ENCODE results near the gene YBEY. TPM values are rescaled to one million over a fixed set of nuclear protein-coding genes. Genes with fewer than 3 reads are reported as not detected.

Gene YBEY
- polyA plus RNA-seq, 1 donor from 2014 or later = 88.4 TPM

- peak overlapping the region; percentile 83 for H3K4me3 ChIP-seq (ENCODE audit: low read length)
- no peaks in the 10 kb centered on the region for H4K20me1 ChIP-seq (ENCODE audit: insufficient read depth)
- H3K9ac ChIP-seq (ENCODE audit: low read length) = peak overlapping the region; percentile 31
- no peaks in the 10 kb centered on the region for H3K9me2 ChIP-seq (ENCODE audit: insufficient read depth, low read length)
- no peaks in the 10 kb centered on the region for H3K36me3 ChIP-seq (ENCODE audit: insufficient read depth, low read length)
- peaks cover 45% of the 10 kb centered on the region for H3K79me2 ChIP-seq (replicated peaks; ENCODE audit: insufficient read depth, low read length)
- H3K9me3 ChIP-seq (ENCODE audit: low read length) = no peaks in the 10 kb centered on the region
- H3K4me2 ChIP-seq (ENCODE audit: low read length) = peak overlapping the region; percentile 83
- no peak overlapping the region for H3K27ac ChIP-seq (ENCODE audit: low read length)
- H3K27me3 ChIP-seq (ENCODE audit: insufficient read depth, low read depth, low read length) = no peaks in the 10 kb centered on the region
- H3F3A ChIP-seq (ENCODE audit: insufficient read depth, low read length, poor library complexity, severe bottlenecking) = no peaks in the 10 kb centered on the region
- TF ChIP-seq POLR2AphosphoS5 (IDR thresholded peaks at IDR 0.05) = no peak
- TF ChIP-seq REST (IDR thresholded peaks at IDR 0.05; ENCODE audit: borderline replicate concordance) = no peak
- no peak for TF ChIP-seq CTCF (IDR thresholded peaks at IDR 0.05; ENCODE audit: poor library complexity, severe bottlenecking)
- TF ChIP-seq EP300 (conservative IDR thresholded peaks at IDR 0.05; ENCODE audit: poor library complexity, severe bottlenecking) = no peak
- no peak for TF ChIP-seq TAF1 (IDR thresholded peaks at IDR 0.05; ENCODE audit: low read depth)
- TF ChIP-seq MXI1 (conservative IDR thresholded peaks at IDR 0.05; ENCODE audit: poor library complexity, severe bottlenecking) = no peak
- no peak for TF ChIP-seq SMC3 (conservative IDR thresholded peaks at IDR 0.05; ENCODE audit: poor library complexity)
- TF ChIP-seq RAD21 (conservative IDR thresholded peaks at IDR 0.05) = no peak
- TF ChIP-seq EZH2 (IDR thresholded peaks at IDR 0.05; ENCODE audit: borderline replicate concordance, insufficient read depth, low read length, poor library complexity, severe bottlenecking) = no peak
- no peak overlapping the region for H2AFZ ChIP-seq (ENCODE audit: low read depth, low read length)
These were observed 36.4 kb downstream of the YBEY start for GRCh38 chr21:46322351-46323226.

GRCh38 chr21:46323227-46323709, 37.1 kb downstream of the YBEY start:
- Histone ChIP-seq H3K9ac (ENCODE audit: low read length) (peak overlapping the region; percentile 31), H2AFZ (ENCODE audit: low read depth, low read length) (peak overlapping the region; percentile 24), H3K4me3 (ENCODE audit: low read length) (peak overlapping the region; percentile 83), H3K4me2 (ENCODE audit: low read length) (peak overlapping the region; percentile 83), H3K9me2 (ENCODE audit: insufficient read depth, low read length) (no peaks in the 10 kb centered on the region), H4K20me1 (ENCODE audit: insufficient read depth) (no peaks in the 10 kb centered on the region), H3K79me2 (replicated peaks; ENCODE audit: insufficient read depth, low read length) (peaks cover 49% of the 10 kb centered on the region), H3F3A (ENCODE audit: insufficient read depth, low read length, poor library complexity, severe bottlenecking) (no peaks in the 10 kb centered on the region), H3K9me3 (ENCODE audit: low read length) (no peaks in the 10 kb centered on the region), H3K27ac (ENCODE audit: low read length) (no peak overlapping the region), H3K27me3 (ENCODE audit: insufficient read depth, low read depth, low read length) (no peaks in the 10 kb centered on the region), H3K36me3 (ENCODE audit: insufficient read depth, low read length) (no peaks in the 10 kb centered on the region)
- no peak for TF ChIP-seq TAF1 (IDR thresholded peaks at IDR 0.05; ENCODE audit: low read depth)
- TF ChIP-seq POLR2AphosphoS5 (IDR thresholded peaks at IDR 0.05) = no peak
- no peak for TF ChIP-seq EZH2 (IDR thresholded peaks at IDR 0.05; ENCODE audit: borderline replicate concordance, insufficient read depth, low read length, poor library complexity, severe bottlenecking)

Measured in neural cell (in vitro differentiated cells).